ENCODE results near the gene ANKRD34C.

Gene ANKRD34C

GRCh38 chr15:79244876-79245275 lies 37.6 kb upstream of the ANKRD34C start:
- H3K36me3 ChIP-seq (ENCODE audit: control insufficient read depth in 1 of 2, insufficient read depth in 2 of 2, low read depth in 1 of 2, low read length in 2 of 2): no peaks in the 10 kb centered on the region
- H2BK120ac ChIP-seq (ENCODE audit: low read depth, low read length): no peak overlapping the region
- no peak overlapping the region for H3K9ac ChIP-seq (ENCODE audit: low read length)
- H2AFZ ChIP-seq (ENCODE audit: low read depth, low read length): no peak overlapping the region
- H4K8ac ChIP-seq (ENCODE audit: low read length): no peak overlapping the region
- H3K18ac ChIP-seq (ENCODE audit: low read depth in 1 of 2, low read length in 2 of 2): no peak overlapping the region
- H2BK12ac ChIP-seq (ENCODE audit: low read length in 2 of 2): no peak overlapping the region
- H3K4ac ChIP-seq (ENCODE audit: low read depth in 1 of 2, low read length in 2 of 2): no peak overlapping the region
- no peak overlapping the region for H3K4me3 ChIP-seq (ENCODE audit: insufficient read depth in 1 of 2, low read depth in 1 of 2, low read length in 2 of 2)
- no peak overlapping the region for H3K27ac ChIP-seq (ENCODE audit: low read length, poor library complexity, severe bottlenecking)
- H3K79me1 ChIP-seq (replicated peaks; ENCODE audit: low read length, poor library complexity, severe bottlenecking): no peaks in the 10 kb centered on the region
- peaks cover 19 to 27% of the 10 kb centered on the region in 2 experiments for H3K27me3 ChIP-seq (ENCODE audit: control insufficient read depth in 1 of 2, insufficient read depth in 1 of 2, low read length in 2 of 2)
- no peak overlapping the region for H2AK5ac ChIP-seq (ENCODE audit: low read length, severe bottlenecking)
- H3K9me3 ChIP-seq (ENCODE audit: control insufficient read depth, low read length): no peaks in the 10 kb centered on the region
- WGBS: 91% methylated on average over 5 of the region's 5 CpGs
- H3K4me1 ChIP-seq (ENCODE audit: control insufficient read depth, insufficient read depth, low read depth, low read length): no peaks in the 10 kb centered on the region
- no peak overlapping the region for H4K91ac ChIP-seq (ENCODE audit: low read length)
- no peak for DNase-seq
- no peak overlapping the region for H3K4me2 ChIP-seq (ENCODE audit: low read length, poor library complexity, severe bottlenecking)
- H3K14ac ChIP-seq (ENCODE audit: low read length in 2 of 2): no peak overlapping the region
- no peak overlapping the region for H2BK15ac ChIP-seq (ENCODE audit: low read depth, poor library complexity, severe bottlenecking)
- H3K23ac ChIP-seq (ENCODE audit: low read length in 2 of 2): no peak overlapping the region
- H2BK5ac ChIP-seq (ENCODE audit: low read depth, low read length, poor library complexity, severe bottlenecking): no peak overlapping the region

DNA sequence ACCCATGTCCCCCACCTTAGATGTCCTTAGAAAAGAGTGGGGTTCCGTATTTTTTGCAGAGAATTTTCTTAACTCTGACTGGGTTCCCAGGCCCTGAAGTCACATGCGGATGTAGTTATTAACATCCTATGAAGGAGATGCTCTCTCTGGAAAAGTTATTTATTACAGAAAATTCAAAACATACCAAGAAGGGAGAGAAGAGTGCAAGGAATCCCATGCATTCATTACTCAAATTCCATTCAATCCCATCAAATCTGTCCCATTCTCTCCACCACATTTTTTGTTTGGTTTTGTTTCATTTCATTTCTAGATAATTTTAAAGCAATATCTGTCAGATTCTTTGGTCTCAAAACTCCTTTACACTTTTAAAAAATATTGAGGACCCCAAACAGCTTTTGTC lies 34.3 kb upstream of the ANKRD34C start:
- no peak overlapping the region for H2BK5ac ChIP-seq (ENCODE audit: low read depth, low read length, poor library complexity, severe bottlenecking)
- H3K27me3 ChIP-seq (ENCODE audit: control insufficient read depth in 1 of 2, insufficient read depth in 1 of 2, low read length in 2 of 2): peaks cover 13 to 36% of the 10 kb centered on the region in 2 experiments
- no peak overlapping the region for H2AFZ ChIP-seq (ENCODE audit: low read depth, low read length)
- no CpG with 5 or more reads among the region's 2 CpGs for WGBS
- no peaks in the 10 kb centered on the region for H3K4me1 ChIP-seq (ENCODE audit: control insufficient read depth, insufficient read depth, low read depth, low read length)
- H2BK12ac ChIP-seq (ENCODE audit: low read length in 2 of 2): no peak overlapping the region
- no peaks in the 10 kb centered on the region for H3K79me1 ChIP-seq (replicated peaks; ENCODE audit: low read length, poor library complexity, severe bottlenecking)
- no peak overlapping the region for H2BK15ac ChIP-seq (ENCODE audit: low read depth, poor library complexity, severe bottlenecking)
- H3K36me3 ChIP-seq (ENCODE audit: control insufficient read depth in 1 of 2, insufficient read depth in 2 of 2, low read depth in 1 of 2, low read length in 2 of 2): no peaks in the 10 kb centered on the region
- H4K91ac ChIP-seq (ENCODE audit: low read length): no peak overlapping the region
- no peak overlapping the region for H3K9ac ChIP-seq (ENCODE audit: low read length)
- H3K4me3 ChIP-seq (ENCODE audit: insufficient read depth in 1 of 2, low read depth in 1 of 2, low read length in 2 of 2): no peak overlapping the region
- H3K18ac ChIP-seq (ENCODE audit: low read depth in 1 of 2, low read length in 2 of 2): no peak overlapping the region
- no peak overlapping the region for H3K14ac ChIP-seq (ENCODE audit: low read length in 2 of 2)
- no peak overlapping the region for H2AK5ac ChIP-seq (ENCODE audit: low read length, severe bottlenecking)
- no peak overlapping the region for H3K23ac ChIP-seq (ENCODE audit: low read length in 2 of 2)
- H3K9me3 ChIP-seq (ENCODE audit: control insufficient read depth, low read length): no peaks in the 10 kb centered on the region
- H3K4me2 ChIP-seq (ENCODE audit: low read length, poor library complexity, severe bottlenecking): no peak overlapping the region
- H2BK120ac ChIP-seq (ENCODE audit: low read depth, low read length): no peak overlapping the region
- no peak overlapping the region for H4K8ac ChIP-seq (ENCODE audit: low read length)
- H3K4ac ChIP-seq (ENCODE audit: low read depth in 1 of 2, low read length in 2 of 2): no peak overlapping the region
- H3K27ac ChIP-seq (ENCODE audit: low read length, poor library complexity, severe bottlenecking): no peak overlapping the region
- DNase-seq: no peak

DNA sequence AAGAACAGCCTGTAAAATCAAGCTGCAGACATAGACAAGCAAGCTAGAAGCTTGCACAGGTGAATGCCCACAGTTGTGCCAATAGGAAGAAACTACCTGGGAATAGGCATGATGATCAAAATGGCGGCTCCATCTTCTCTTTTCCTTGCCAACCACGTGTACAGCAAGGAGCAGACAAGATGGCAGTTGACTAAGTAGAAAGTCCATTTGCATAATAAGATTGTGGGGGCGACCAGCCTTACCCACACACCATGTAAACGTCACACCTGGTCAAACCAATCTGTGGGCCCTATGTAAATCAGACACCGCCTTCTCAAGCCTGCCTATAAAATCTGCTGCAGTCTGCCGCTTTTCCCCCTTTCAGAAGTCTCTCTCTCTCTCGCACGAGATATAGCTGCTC lies 25.1 kb upstream of the ANKRD34C start:
- Histone ChIP-seq H3K4ac (ENCODE audit: low read depth in 1 of 2, low read length in 2 of 2) (no peak overlapping the region), H3K27me3 (ENCODE audit: control insufficient read depth in 1 of 2, insufficient read depth in 1 of 2, low read length in 2 of 2) (peaks cover 0 to 18% of the 10 kb centered on the region in 2 experiments), H2BK15ac (ENCODE audit: low read depth, poor library complexity, severe bottlenecking) (no peak overlapping the region), H3K27ac (ENCODE audit: low read length, poor library complexity, severe bottlenecking) (no peak overlapping the region), H3K36me3 (ENCODE audit: control insufficient read depth in 1 of 2, insufficient read depth in 2 of 2, low read depth in 1 of 2, low read length in 2 of 2) (no peaks in the 10 kb centered on the region), H4K8ac (ENCODE audit: low read length) (no peak overlapping the region), H2AFZ (ENCODE audit: low read depth, low read length) (no peak overlapping the region), H3K4me2 (ENCODE audit: low read length, poor library complexity, severe bottlenecking) (no peak overlapping the region), H3K4me3 (ENCODE audit: insufficient read depth in 1 of 2, low read depth in 1 of 2, low read length in 2 of 2) (no peak overlapping the region), H4K91ac (ENCODE audit: low read length) (no peak overlapping the region), H2BK12ac (ENCODE audit: low read length in 2 of 2) (no peak overlapping the region), H3K79me1 (replicated peaks; ENCODE audit: low read length, poor library complexity, severe bottlenecking) (no peaks in the 10 kb centered on the region), H3K18ac (ENCODE audit: low read depth in 1 of 2, low read length in 2 of 2) (no peak overlapping the region), H2AK5ac (ENCODE audit: low read length, severe bottlenecking) (no peak overlapping the region), H3K23ac (ENCODE audit: low read length in 2 of 2) (no peak overlapping the region), H3K4me1 (ENCODE audit: control insufficient read depth, insufficient read depth, low read depth, low read length) (no peaks in the 10 kb centered on the region), H2BK120ac (ENCODE audit: low read depth, low read length) (no peak overlapping the region), H3K14ac (ENCODE audit: low read length in 2 of 2) (no peak overlapping the region), H3K9me3 (ENCODE audit: control insufficient read depth, low read length) (peaks cover 3% of the 10 kb centered on the region), H3K9ac (ENCODE audit: low read length) (no peak overlapping the region), H2BK5ac (ENCODE audit: low read depth, low read length, poor library complexity, severe bottlenecking) (no peak overlapping the region)
- 70% methylated on average over 8 of the region's 8 CpGs for WGBS
- no peak for DNase-seq

GRCh38 chr15:79261836-79262235 lies 20.7 kb upstream of the ANKRD34C start:
- Histone ChIP-seq H3K9me3 (ENCODE audit: control insufficient read depth, low read length) (peaks cover under 1% of the 10 kb centered on the region), H3K14ac (ENCODE audit: low read length in 2 of 2) (no peak overlapping the region), H3K27ac (ENCODE audit: low read length, poor library complexity, severe bottlenecking) (no peak overlapping the region), H2BK120ac (ENCODE audit: low read depth, low read length) (no peak overlapping the region), H4K91ac (ENCODE audit: low read length) (no peak overlapping the region), H3K4me2 (ENCODE audit: low read length, poor library complexity, severe bottlenecking) (no peak overlapping the region), H2BK5ac (ENCODE audit: low read depth, low read length, poor library complexity, severe bottlenecking) (no peak overlapping the region), H3K36me3 (ENCODE audit: control insufficient read depth in 1 of 2, insufficient read depth in 2 of 2, low read depth in 1 of 2, low read length in 2 of 2) (no peaks in the 10 kb centered on the region), H3K4me1 (ENCODE audit: control insufficient read depth, insufficient read depth, low read depth, low read length) (no peaks in the 10 kb centered on the region), H2BK15ac (ENCODE audit: low read depth, poor library complexity, severe bottlenecking) (no peak overlapping the region), H4K8ac (ENCODE audit: low read length) (no peak overlapping the region), H3K4me3 (ENCODE audit: insufficient read depth in 1 of 2, low read depth in 1 of 2, low read length in 2 of 2) (no peak overlapping the region), H3K79me1 (replicated peaks; ENCODE audit: low read length, poor library complexity, severe bottlenecking) (no peaks in the 10 kb centered on the region), H3K23ac (ENCODE audit: low read length in 2 of 2) (no peak overlapping the region), H2BK12ac (ENCODE audit: low read length in 2 of 2) (no peak overlapping the region), H3K18ac (ENCODE audit: low read depth in 1 of 2, low read length in 2 of 2) (no peak overlapping the region), H3K27me3 (ENCODE audit: control insufficient read depth in 1 of 2, insufficient read depth in 1 of 2, low read length in 2 of 2) (peaks cover 3 to 10% of the 10 kb centered on the region in 2 experiments), H2AFZ (ENCODE audit: low read depth, low read length) (no peak overlapping the region), H2AK5ac (ENCODE audit: low read length, severe bottlenecking) (no peak overlapping the region), H3K9ac (ENCODE audit: low read length) (no peak overlapping the region), H3K4ac (ENCODE audit: low read depth in 1 of 2, low read length in 2 of 2) (no peak overlapping the region)
- DNase-seq: no peak
- WGBS: no CpG with 5 or more reads among the region's 1 CpG

Data from mesenchymal stem cell (in vitro differentiated cells and primary cell).